HG02885 (cell line): ENCODE results near the gene TTC7B.

Source experiments
- ATAC-seq: cut with Tn5 transposase; IDR thresholded peaks from one replicate; pipeline ENCODE4 v1.9.1; 2021; ENCODE audit warnings: mild to moderate bottlenecking; ENCODE audit not compliant: unreplicated experiment, poor library complexity

Gene TTC7B

DNA sequence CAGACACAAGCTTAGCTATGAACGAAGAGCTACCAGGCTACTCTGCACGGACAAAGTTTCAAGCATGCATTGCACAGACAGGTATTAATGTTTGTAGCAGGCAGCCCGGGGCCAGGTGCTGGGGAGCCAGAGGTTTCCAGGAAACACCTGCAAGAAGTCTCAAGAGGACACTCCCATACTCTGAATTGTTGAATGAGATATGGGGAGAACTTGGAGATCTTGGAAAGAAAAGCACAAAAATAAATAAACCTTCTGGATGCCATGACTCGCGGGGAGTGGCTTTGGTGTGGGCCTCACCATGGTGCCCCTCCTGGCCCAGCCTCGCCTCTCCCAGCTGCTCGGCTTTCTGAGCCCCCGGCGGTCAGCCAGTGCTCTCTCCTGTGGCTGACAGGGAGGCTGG lies 186.8 kb downstream of the TTC7B start:
- ATAC-seq = no peak

- no peak for ATAC-seq
These were observed 187.4 kb downstream of the TTC7B start for GRCh38 chr14:90628825-90629224.

GRCh38 chr14:90627478-90627877 lies 188.8 kb downstream of the TTC7B start:
- ATAC-seq = no peak

GRCh38 chr14:90626550-90626949 lies 189.7 kb downstream of the TTC7B start:
- no peak for ATAC-seq

GRCh38 chr14:90625445-90625844 lies 190.8 kb downstream of the TTC7B start:
- no peak for ATAC-seq

GRCh38 chr14:90624732-90625400 lies 191.4 kb downstream of the TTC7B start:
- no peak for ATAC-seq

GRCh38 chr14:90624227-90624626 lies 192.0 kb downstream of the TTC7B start:
- ATAC-seq = no peak

- no peak for ATAC-seq
These were observed 195.0 kb downstream of the TTC7B start for GRCh38 chr14:90621201-90621600.

- no peak for ATAC-seq
These were observed 195.6 kb downstream of the TTC7B start for GRCh38 chr14:90620568-90621077.

DNA sequence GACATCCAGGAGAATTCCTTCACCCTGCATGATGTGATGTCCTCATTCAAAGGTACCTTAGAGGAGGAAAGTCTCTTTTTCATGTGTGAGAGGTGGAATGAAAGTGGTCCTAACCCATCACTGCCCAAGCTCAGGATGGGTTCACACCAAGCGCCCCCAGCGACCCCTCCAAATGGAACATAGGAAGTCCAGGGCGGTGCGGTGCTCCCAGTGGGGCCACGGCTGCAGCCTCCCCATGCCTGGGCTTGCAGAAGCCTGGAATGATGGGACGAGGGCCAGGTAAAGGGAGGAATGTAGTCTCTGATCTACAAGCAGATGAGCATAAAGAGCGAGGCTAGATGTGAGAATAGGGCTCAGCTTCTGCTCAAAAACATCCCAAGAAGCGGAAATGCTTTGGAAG lies 196.3 kb downstream of the TTC7B start:
- ATAC-seq = no peak

GRCh38 chr14:90617961-90618360 lies 198.3 kb downstream of the TTC7B start:
- ATAC-seq = no peak

- ATAC-seq = no peak
These were observed 199.3 kb downstream of the TTC7B start for GRCh38 chr14:90616881-90617280.

GRCh38 chr14:90616313-90616712 lies 199.9 kb downstream of the TTC7B start:
- no peak for ATAC-seq

DNA sequence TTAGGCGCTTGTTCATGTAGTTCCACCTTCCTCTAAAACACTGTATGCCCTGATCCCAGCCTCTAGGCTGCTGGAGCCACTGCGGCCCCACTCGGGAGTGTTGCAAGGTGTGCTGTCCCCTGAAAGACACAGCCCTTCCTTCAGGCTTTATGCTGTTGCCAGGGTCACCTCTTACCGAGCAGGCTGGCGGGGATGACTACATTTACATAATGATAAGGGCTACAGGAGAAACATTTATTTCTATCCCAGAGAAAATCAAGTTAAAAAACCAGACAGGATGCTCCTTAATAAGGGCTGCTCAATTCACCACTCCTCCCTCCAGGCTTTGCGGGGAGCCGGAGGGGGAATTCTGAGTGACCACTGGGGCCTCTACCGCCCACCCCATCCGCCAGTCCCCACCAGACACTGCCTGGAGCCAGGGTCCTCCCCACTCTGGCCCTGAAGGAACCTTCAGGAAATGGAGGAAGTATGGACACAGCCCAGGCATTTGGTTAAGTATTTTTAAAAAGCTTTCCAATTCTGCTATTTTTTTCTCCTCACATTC lies 200.6 kb downstream of the TTC7B start:
- no peak for ATAC-seq

DNA sequence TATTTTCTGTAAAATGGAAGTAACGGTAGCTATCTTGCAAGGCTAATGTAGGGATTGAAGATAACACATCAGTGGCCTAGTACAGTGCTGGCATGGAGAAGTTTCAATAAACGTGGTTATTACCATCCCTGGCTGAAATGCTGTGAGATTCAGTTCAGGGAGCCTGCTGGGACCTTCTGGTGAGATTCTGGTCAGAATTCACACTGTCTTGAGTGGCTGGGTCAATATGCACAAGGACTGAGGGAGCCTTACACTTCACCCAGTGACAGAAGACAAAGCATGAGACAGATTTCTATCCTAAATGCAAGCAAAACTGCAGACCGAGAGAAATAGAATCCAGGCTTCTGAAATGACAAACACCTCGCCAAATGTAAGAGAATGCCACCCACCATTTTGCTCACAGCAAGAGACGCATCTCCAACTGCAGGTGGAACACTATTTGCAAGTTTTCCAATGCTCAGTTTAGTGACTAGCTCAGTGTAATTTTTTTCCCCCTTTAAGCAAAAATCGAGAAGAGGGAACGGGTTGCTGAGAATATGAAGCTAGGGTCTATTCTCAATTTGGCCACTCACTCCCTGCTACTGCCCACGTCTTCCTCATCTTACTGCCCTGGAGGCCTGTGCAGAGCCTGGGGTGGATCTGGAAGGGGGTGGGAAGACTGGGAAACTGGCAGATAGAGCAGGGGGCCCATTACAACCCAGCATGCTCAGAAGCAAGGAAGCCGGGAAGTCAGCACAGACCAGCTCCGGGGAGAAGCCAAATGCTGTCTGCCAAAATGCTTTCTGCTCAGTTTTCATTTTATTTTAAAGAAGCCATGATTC lies 201.3 kb downstream of the TTC7B start:
- ATAC-seq = no peak

DNA sequence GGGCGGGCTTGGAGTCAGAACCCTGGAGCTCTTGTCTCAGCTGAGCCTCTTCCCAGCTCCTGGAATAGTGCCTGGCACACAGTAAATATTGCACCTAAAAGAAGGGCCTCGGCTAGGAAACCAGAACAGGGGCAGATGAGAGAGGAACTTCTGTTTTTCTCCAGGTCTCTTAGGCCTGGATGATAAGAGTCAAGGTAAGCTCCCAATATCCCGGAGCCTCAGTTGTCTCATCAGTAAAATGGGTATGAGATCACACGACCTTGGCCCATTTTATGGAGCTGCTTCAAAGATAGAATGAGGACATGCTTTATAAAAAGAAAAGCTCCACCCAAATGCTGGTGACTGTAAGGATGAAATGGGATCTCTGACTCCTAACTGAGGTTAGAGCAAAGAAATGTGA lies 202.2 kb downstream of the TTC7B start:
- no peak for ATAC-seq

GRCh38 chr14:90613453-90613852 lies 202.8 kb downstream of the TTC7B start:
- ATAC-seq = no peak

- no peak for ATAC-seq
These were observed 203.4 kb downstream of the TTC7B start for GRCh38 chr14:90612801-90613200.

DNA sequence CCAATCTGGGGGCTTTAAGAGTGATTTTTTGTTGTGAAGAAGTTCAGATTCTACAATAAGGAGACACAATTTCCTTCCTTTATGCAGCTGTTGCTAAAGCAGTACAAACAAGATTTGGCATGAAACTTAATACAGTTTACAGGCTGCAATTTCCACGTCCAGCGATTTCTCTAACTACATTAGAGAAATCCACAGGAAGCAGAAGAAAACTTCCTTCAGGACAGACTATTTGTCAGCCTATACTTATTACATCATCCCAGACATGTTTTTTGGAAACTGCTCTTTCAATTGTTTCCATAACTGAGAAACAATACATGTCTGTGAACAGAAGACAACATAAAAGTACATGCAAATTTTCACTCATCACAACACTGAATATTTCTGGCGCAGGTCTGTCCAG lies 204.3 kb downstream of the TTC7B start:
- ATAC-seq = no peak

- no peak for ATAC-seq
These were observed 204.7 kb downstream of the TTC7B start for GRCh38 chr14:90611501-90611900.

- no peak for ATAC-seq
These were observed 205.7 kb downstream of the TTC7B start for GRCh38 chr14:90610346-90611040.
